Astrocyte (in vitro differentiated cells and primary cell): ENCODE results near the gene PAM.

Source experiments
- EZH2 ChIP-seq: IDR thresholded peaks from 2 replicates; pipeline ENCODE4 v1.6.1; 2012; ENCODE audit warnings: mild to moderate bottlenecking, low read length, inconsistent platforms; ENCODE audit not compliant: insufficient read depth
- TF ChIP-seq, protein P1 (sequence below): IDR thresholded peaks from 2 replicates; pipeline ENCODE4 v1.5.1; 2011; ENCODE audit warnings: low read depth, mild to moderate bottlenecking, inconsistent platforms, low read length, moderate library complexity; ENCODE audit not compliant: insufficient read depth

DNA sequence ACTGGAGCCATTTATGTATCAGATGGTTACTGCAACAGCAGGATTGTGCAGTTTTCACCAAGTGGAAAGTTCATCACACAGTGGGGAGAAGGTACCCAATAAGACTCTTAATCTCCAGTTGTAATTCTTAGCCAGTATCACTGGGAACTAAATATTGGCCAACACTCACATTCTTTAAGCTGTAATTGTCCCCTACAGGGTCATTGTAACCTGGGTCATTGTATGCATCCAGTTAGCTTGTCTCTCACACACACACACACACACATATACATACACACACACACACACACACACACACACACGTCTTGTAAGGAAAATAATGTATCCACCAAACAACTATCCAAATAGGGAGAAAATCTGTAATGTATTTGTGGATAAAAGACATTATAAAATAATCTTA lies 251.8 kb downstream of the PAM start:
- TF ChIP-seq, protein P1, sequence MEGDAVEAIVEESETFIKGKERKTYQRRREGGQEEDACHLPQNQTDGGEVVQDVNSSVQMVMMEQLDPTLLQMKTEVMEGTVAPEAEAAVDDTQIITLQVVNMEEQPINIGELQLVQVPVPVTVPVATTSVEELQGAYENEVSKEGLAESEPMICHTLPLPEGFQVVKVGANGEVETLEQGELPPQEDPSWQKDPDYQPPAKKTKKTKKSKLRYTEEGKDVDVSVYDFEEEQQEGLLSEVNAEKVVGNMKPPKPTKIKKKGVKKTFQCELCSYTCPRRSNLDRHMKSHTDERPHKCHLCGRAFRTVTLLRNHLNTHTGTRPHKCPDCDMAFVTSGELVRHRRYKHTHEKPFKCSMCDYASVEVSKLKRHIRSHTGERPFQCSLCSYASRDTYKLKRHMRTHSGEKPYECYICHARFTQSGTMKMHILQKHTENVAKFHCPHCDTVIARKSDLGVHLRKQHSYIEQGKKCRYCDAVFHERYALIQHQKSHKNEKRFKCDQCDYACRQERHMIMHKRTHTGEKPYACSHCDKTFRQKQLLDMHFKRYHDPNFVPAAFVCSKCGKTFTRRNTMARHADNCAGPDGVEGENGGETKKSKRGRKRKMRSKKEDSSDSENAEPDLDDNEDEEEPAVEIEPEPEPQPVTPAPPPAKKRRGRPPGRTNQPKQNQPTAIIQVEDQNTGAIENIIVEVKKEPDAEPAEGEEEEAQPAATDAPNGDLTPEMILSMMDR: no peak
- TF ChIP-seq EZH2: no peak
